IPS-18a (cell line): ENCODE data around the gene ARHGAP26.

Experiments
- H3K27ac ChIP-seq: one replicate; pipeline ENCODE4 v1.5.1; 2013; ENCODE audit warnings: low read length
- H3K27me3 ChIP-seq: one replicate; pipeline ENCODE4 v1.6.1; 2013; ENCODE audit warnings: mild to moderate bottlenecking, low read length; ENCODE audit not compliant: control insufficient read depth, insufficient read depth
- H3K36me3 ChIP-seq: one replicate; pipeline ENCODE4 v1.6.1; 2013; ENCODE audit warnings: low read depth, low read length; ENCODE audit not compliant: control insufficient read depth
- H3K4me1 ChIP-seq: one replicate; pipeline ENCODE4 v1.6.1; 2013; ENCODE audit warnings: low read depth, low read length; ENCODE audit not compliant: control insufficient read depth
- H3K4me3 ChIP-seq: one replicate; pipeline ENCODE4 v1.5.1; 2013; ENCODE audit warnings: low read length
- H3K9ac ChIP-seq: one replicate; pipeline ENCODE4 v1.6.1; 2013; ENCODE audit warnings: mild to moderate bottlenecking, low read length, moderate library complexity
- H3K9me3 ChIP-seq: one replicate; pipeline ENCODE4 v1.6.1; 2013; ENCODE audit warnings: low read depth, low read length; ENCODE audit not compliant: control insufficient read depth

The ARHGAP26 gene

DNA sequence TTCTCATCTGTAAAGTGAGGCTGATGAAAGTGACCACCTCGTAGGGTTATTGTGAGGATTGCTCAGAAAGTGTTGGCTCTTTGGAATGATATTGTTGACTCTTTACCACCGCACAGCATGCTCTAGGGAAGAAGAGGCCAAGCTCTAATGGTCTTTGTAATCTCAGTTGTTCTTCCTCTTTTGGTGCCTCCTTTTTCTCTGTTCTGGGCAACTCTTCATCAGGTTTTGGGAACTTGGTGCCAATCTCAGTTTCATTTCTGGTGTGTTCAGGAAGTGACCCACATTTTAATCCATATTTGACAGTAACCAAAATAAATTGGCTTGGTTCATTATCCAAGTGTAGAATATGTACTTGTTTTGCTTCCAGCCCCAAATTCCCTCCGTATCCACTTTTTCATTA, 25.1 kb downstream of the ARHGAP26 start:
- H3K36me3 ChIP-seq = no peaks in the 10 kb centered on the region
- H3K27ac ChIP-seq = no peak overlapping the region
- peaks cover 7% of the 10 kb centered on the region for H3K4me1 ChIP-seq
- no peak overlapping the region for H3K9ac ChIP-seq
- H3K27me3 ChIP-seq = no peaks in the 10 kb centered on the region
- H3K4me3 ChIP-seq = no peak overlapping the region
- no peaks in the 10 kb centered on the region for H3K9me3 ChIP-seq

DNA sequence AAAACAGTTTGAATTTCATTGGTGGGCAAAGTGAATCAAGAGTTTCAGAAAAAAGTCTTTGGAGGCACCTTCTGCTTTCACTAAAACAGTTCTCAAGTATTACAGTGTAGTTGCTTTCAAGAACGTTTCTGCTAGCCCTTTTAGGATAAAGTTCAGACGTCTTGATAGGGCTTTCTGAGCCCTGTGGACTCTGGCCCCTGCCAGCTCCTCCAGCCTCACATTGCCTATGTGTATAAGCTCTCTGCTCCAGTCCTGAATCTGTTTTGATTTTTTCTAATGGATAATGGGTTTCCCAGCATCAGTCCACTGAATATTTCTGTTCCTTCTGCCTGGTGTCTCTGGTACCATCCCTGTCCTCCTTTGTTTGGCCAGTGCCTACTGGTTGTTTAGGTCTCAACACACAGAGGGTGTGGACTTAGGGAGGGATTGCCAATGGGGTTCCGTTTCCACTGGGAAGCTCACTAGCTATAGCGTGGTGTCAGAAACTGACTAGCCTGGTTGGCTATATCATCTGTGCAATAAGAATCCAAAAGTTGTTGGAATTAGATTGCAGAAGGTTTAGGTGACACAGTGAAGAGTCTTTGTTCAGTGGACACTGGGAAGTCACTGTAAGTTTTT, 26.4 kb downstream of the ARHGAP26 start:
- peaks cover 10% of the 10 kb centered on the region for H3K4me1 ChIP-seq
- no peak overlapping the region for H3K27ac ChIP-seq
- no peak overlapping the region for H3K9ac ChIP-seq
- H3K4me3 ChIP-seq = no peak overlapping the region
- no peaks in the 10 kb centered on the region for H3K27me3 ChIP-seq
- no peaks in the 10 kb centered on the region for H3K9me3 ChIP-seq
- H3K36me3 ChIP-seq = no peaks in the 10 kb centered on the region

DNA sequence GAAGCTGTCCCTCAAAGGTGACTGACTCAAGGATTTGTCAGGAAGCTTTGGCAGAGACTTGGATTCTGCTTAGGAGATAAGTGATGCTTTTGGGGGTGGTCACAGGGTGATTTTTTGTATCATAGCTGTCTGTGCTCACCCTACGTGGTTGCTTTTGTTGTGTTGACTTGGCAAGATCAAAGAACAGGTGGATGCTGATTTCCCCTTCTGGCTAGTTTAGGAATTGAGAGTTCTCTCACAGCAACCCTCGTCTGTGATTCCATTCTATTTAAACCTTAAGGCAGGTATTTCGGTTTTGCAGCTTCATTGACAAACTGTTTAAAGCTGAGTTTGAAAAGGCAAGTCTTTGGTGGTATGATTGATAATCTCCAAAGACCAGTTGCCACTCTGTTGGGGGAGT, 27.2 kb downstream of the ARHGAP26 start:
- peaks cover 12% of the 10 kb centered on the region for H3K4me1 ChIP-seq
- no peak overlapping the region for H3K27ac ChIP-seq
- no peaks in the 10 kb centered on the region for H3K27me3 ChIP-seq
- H3K9me3 ChIP-seq = no peaks in the 10 kb centered on the region
- no peak overlapping the region for H3K4me3 ChIP-seq
- H3K9ac ChIP-seq = no peak overlapping the region
- no peaks in the 10 kb centered on the region for H3K36me3 ChIP-seq

DNA sequence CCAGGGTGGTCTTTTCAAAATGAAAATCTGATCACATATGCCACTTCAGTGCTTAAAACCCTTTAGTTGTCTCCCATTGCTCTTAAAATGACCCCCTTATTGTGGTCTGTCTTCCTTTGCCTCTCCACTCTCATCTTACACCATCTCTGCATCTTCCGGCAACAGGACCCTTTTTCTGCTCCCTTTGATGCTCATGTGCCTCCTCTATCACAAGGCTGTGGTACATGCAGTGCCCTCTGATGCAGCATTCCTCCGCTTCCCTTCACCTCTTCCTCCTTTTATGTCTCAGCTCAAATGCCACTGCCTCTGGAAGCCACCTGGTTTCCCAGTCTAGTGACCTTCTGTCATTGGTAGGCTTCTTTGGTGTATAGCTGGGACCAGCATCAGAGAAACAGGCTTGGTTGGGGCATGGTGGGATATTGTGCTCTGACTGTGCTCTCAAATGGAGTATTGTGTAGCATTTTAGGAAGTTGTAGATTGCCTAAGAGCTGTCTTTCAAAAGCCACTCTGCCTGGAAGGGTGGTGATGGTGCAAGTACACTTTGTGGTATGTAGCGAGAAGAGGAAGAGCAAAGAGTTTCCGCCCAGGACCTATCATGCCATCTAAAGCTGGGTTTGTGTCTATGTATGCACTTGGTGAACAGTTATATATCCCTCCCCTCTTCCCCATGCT, 28.1 kb downstream of the ARHGAP26 start:
- no peak overlapping the region for H3K27ac ChIP-seq
- H3K36me3 ChIP-seq = no peaks in the 10 kb centered on the region
- H3K4me1 ChIP-seq = peaks cover 12% of the 10 kb centered on the region
- H3K4me3 ChIP-seq = no peak overlapping the region
- H3K9me3 ChIP-seq = no peaks in the 10 kb centered on the region
- H3K27me3 ChIP-seq = no peaks in the 10 kb centered on the region
- no peak overlapping the region for H3K9ac ChIP-seq

DNA sequence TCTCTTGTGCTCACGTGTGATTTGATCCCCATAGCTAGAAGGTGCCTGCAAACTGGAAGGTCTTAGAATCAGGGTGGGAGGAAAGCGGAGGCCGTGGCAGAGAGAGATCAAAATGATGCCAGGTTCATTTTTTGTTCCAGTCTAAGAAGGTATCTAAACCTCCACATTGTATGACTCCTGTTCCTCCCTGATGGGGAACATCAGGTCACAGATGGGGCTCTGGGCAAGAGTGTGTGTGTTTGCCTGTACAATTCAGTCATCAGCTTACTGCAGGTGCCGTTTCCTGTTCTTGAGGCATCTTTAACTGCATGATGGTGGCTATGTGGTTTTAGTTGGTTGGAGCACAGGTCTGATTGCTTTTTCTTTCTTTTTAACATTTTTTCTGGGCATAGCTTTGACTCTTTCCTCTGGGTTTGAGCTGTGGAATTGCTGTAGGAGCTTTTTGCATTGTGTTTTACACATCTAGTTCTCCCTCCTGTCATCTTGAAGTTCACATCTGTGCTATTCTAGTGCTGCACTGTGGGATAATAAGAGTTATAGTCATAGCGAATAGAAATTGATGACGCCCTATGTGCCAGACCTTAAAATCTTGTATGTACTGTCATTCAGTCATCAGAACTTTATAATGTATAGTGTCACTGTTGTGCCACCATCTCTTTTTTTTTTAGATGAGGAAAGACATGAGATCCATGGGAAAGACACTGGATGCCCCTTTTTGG, 30.8 kb downstream of the ARHGAP26 start:
- no peak overlapping the region for H3K9ac ChIP-seq
- H3K27me3 ChIP-seq = no peaks in the 10 kb centered on the region
- H3K36me3 ChIP-seq = no peaks in the 10 kb centered on the region
- H3K4me1 ChIP-seq = peaks cover 12% of the 10 kb centered on the region
- no peaks in the 10 kb centered on the region for H3K9me3 ChIP-seq
- no peak overlapping the region for H3K4me3 ChIP-seq
- H3K27ac ChIP-seq = no peak overlapping the region

DNA sequence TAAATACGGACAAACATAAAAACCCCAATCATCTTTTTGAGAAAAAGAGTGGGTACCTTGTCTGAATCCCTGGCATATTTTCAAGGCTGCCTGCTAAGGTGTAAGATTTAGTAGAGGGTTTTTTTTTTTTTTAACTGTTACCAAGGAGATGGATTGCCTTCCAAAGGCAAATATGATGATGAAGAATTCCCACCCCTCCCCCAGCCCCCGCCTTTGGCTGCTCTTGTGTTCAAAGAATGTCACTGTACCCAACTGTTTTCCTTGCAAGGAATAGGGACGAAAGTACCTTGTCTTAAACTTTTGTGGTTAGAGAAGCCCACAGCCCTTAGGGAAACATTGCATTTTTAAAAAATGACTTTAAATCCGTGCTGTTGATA, 31.3 kb downstream of the ARHGAP26 start:
- no peak overlapping the region for H3K4me3 ChIP-seq
- H3K36me3 ChIP-seq = no peaks in the 10 kb centered on the region
- no peaks in the 10 kb centered on the region for H3K9me3 ChIP-seq
- H3K4me1 ChIP-seq = peaks cover 14% of the 10 kb centered on the region
- H3K27ac ChIP-seq = no peak overlapping the region
- no peaks in the 10 kb centered on the region for H3K27me3 ChIP-seq
- no peak overlapping the region for H3K9ac ChIP-seq

DNA sequence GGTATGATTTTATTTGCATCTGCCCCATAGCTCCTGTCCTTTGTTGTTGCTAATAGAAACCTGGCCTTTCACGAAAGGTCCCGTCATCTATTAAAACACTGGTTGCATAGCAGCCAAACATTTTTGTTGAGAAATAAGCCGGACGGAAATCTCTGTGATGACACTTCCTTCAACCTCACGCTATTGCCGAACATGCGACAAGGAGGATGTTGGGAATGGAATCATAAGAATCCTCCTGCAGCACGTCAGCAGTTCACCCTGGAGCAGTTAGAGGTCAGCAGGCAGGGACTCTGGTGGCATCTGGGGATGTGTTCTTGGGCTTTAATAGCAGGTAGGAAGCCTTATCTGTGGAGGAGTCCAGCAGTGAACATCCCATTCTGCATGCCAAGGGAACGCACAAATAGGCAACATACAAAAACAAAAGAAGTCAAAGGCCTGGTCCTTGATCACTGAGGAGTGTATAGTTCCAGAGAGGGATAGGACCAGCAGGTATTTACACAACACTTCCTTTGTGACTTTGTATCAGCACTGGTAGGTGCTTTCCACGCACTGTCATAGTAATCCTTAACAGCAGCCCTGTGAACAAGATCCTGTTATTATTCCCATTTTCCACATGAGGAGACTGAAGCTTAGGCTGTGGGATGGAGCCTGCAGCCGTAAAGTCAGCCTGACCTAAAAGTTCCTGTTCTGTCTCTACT, 33.4 kb downstream of the ARHGAP26 start:
- Histone ChIP-seq H3K4me3 (no peak overlapping the region), H3K4me1 (peaks cover 16% of the 10 kb centered on the region), H3K27ac (no peak overlapping the region), H3K9me3 (no peaks in the 10 kb centered on the region), H3K27me3 (no peaks in the 10 kb centered on the region), H3K9ac (no peak overlapping the region), H3K36me3 (no peaks in the 10 kb centered on the region)

DNA sequence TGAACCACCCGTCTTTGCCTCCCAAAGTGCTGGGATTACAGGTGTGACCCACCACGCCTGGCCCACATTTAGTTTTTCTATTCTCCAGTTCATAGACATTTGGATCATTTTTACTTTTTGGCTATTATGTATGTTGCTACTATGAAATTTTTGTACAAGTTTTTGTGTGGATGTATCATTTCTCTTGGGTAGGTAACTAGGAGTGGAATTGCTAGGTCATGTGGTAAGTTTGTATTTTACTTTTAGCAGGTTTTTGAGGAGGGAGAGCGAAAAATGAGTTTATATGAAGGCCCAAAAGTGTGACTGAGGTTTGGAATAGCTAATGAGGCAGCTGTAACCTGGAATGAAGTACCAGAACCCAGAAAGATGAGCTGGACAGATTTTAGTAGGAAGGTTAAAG, 35.2 kb downstream of the ARHGAP26 start:
- no peaks in the 10 kb centered on the region for H3K36me3 ChIP-seq
- peaks cover 16% of the 10 kb centered on the region for H3K4me1 ChIP-seq
- H3K9ac ChIP-seq = no peak overlapping the region
- no peak overlapping the region for H3K4me3 ChIP-seq
- H3K27me3 ChIP-seq = no peaks in the 10 kb centered on the region
- no peak overlapping the region for H3K27ac ChIP-seq
- no peaks in the 10 kb centered on the region for H3K9me3 ChIP-seq

DNA sequence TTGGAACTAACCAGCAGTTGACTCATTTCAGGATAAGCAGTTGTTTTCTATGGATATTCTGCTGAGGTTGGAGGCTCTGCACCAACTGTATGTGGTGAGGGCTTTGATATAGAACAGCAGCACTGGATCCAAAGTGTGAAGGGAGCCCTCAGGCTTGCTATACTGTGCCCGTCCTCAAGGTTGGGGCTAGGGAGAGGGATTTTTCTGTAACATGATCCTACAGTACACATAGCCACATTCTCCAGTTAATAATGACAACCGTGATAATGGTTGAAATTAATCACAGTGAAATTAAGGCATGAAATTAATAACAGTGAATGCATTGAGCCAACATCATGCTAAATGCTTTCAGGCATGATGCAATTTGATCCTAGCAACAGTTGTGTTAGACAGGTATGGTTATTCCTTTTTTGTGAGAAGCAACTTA, 36.7 kb downstream of the ARHGAP26 start:
- Histone ChIP-seq H3K27ac (no peak overlapping the region), H3K9ac (no peak overlapping the region), H3K27me3 (no peaks in the 10 kb centered on the region), H3K36me3 (no peaks in the 10 kb centered on the region), H3K9me3 (no peaks in the 10 kb centered on the region), H3K4me3 (no peak overlapping the region), H3K4me1 (peaks cover 18% of the 10 kb centered on the region)

DNA sequence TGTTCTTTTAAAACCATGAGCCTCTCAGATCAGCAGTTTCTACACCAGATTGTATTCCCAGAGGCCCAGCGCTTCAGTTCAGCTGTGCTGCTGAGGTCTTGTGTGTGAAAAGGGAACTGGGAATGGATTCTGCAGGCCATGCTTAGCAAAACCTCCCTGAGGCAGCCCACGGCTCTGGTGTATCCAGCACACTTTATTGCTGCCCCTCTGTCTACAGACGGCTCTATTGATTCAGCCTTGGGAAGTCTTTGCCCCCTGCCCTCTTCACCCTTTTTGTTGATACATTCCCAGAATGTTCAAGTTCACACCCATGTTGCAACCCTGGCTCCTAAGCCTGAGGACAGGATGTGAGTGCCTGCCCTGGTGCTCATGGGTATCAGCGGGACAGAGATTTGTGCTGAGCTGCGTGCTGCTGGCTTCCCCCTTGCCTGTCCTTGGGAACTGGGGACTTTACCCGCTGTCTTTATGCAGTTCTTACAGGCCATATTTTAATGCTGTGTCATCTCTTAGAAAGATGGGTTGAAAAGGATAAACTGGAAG, 37.3 kb downstream of the ARHGAP26 start:
- H3K36me3 ChIP-seq = no peaks in the 10 kb centered on the region
- H3K27ac ChIP-seq = no peak overlapping the region
- H3K9me3 ChIP-seq = no peaks in the 10 kb centered on the region
- H3K4me3 ChIP-seq = no peak overlapping the region
- H3K4me1 ChIP-seq = peaks cover 18% of the 10 kb centered on the region
- H3K9ac ChIP-seq = no peak overlapping the region
- no peaks in the 10 kb centered on the region for H3K27me3 ChIP-seq

DNA sequence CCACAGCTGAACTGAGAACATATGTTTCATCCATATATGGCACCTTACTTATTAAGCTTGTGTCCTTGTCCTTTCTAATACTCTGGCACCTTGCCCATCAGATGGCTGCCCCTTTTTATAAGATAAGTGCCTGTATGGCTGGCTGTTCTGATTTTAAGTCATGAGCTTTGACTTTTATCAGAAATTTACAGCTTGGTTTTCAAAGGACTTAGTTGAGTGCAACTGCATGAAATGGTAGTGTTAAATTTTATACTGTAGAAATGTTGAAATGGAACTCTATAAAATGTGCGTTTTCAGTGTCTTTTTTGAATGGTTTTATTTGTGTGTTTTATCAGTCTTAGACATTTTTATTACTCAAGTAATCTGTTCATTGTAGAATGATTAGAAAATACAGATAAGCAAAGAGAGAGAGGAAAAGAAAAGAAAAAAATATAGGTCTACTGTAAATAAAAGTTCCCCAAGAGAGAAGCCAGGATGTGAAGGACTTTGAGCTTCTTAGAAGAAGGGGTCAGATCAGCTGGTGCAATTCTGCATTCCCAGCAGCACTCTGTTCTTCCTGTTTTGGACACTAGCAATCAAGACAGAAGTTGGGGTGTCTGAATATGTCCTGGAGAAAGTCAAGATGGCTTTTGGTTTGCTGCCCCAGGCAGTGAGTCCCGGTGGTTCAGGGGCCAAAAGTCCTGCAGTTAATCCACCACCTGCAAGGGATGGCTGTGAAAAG, 38.9 kb downstream of the ARHGAP26 start:
- H3K4me3 ChIP-seq = no peak overlapping the region
- H3K27ac ChIP-seq = no peak overlapping the region
- H3K9ac ChIP-seq = no peak overlapping the region
- no peaks in the 10 kb centered on the region for H3K36me3 ChIP-seq
- H3K27me3 ChIP-seq = no peaks in the 10 kb centered on the region
- no peaks in the 10 kb centered on the region for H3K9me3 ChIP-seq
- peaks cover 18% of the 10 kb centered on the region for H3K4me1 ChIP-seq
